DND-41 (cell line): Measurements from ENCODE around the gene DIS3L.
"Not testable (repeated sequence)": the region's sequence is repeated elsewhere in the genome, so short reads cannot be mapped to it uniquely, and the experiment has no call there.

Source experiments
- ATAC-seq: fragments of 200-7000 bp; cut with Tn5 transposase; 3 replicates; pipeline ENCODE4 v1.9.1; 2021; ENCODE audit warnings: low read depth; ENCODE audit not compliant: insufficient read depth
- DNase-seq: peaks from one replicate; pipeline ENCODE4 v3.0.0-alpha.2; 2020
- H2AFZ ChIP-seq: 2 replicates; pipeline ENCODE4 v1.6.0; 2012; ENCODE audit warnings: low read depth, low read length
- H3K27ac ChIP-seq: 2 replicates; pipeline ENCODE4 v1.5.1; 2012; ENCODE audit warnings: low read length, inconsistent platforms
- H3K27me3 ChIP-seq: fragments of 200-600 bp; sonication (generic); 2 replicates; pipeline ENCODE4 v1.6.0; 2012; ENCODE audit warnings: low read length, mild to moderate bottlenecking, inconsistent platforms; ENCODE audit not compliant: insufficient read depth, poor library complexity
- H3K36me3 ChIP-seq: 2 replicates; pipeline ENCODE4 v1.5.1; 2012; ENCODE audit warnings: low read length, inconsistent platforms; ENCODE audit not compliant: insufficient read depth
- H3K4me1 ChIP-seq: 2 replicates; pipeline ENCODE4 v1.5.1; 2012; ENCODE audit warnings: mild to moderate bottlenecking, low read length; ENCODE audit not compliant: insufficient read depth
- H3K4me2 ChIP-seq: 2 replicates; pipeline ENCODE4 v1.6.0; 2012; ENCODE audit warnings: mild to moderate bottlenecking, moderate library complexity, low read length, inconsistent platforms; ENCODE audit not compliant: insufficient read depth
- H3K4me3 ChIP-seq, 2 experiments: fragments of 200-600 bp in 1 of 2; shearing (Covaris generic) in 1 of 2; 2 replicates each; pipeline ENCODE4 v1.5.1; 2012 to 2016; ENCODE audit warnings: inconsistent platforms in 2 of 2, low read length in 2 of 2, mild to moderate bottlenecking in 2 of 2, low read depth in 1 of 2, moderate library complexity in 1 of 2
- H3K79me2 ChIP-seq: 2 replicates; pipeline ENCODE4 v1.6.0; 2012; ENCODE audit warnings: low read length, inconsistent platforms; ENCODE audit not compliant: insufficient read depth
- H3K9ac ChIP-seq: 2 replicates; pipeline ENCODE4 v1.6.0; 2012; ENCODE audit warnings: low read depth, mild to moderate bottlenecking, inconsistent platforms, low read length, moderate library complexity
- H3K9me3 ChIP-seq: 2 replicates; pipeline ENCODE4 v1.5.1; 2012; ENCODE audit warnings: low read length, moderate library complexity, mild to moderate bottlenecking, inconsistent platforms; ENCODE audit not compliant: insufficient read depth, severe bottlenecking
- H4K20me1 ChIP-seq: 2 replicates; pipeline ENCODE4 v1.6.0; 2012; ENCODE audit warnings: low read length; ENCODE audit not compliant: insufficient read depth
- CTCF ChIP-seq: IDR thresholded peaks from 2 replicates; pipeline ENCODE4 v1.5.1; 2012; ENCODE audit warnings: borderline replicate concordance, low read length, moderate library complexity, mild to moderate bottlenecking; ENCODE audit not compliant: poor library complexity, severe bottlenecking; ENCODE audit errors: extremely low read depth
- EZH2 ChIP-seq: IDR thresholded peaks from 3 replicates; pipeline ENCODE4 v1.6.1; 2012; ENCODE audit warnings: borderline replicate concordance, low read depth, mild to moderate bottlenecking, moderate library complexity, low read length, inconsistent platforms; ENCODE audit not compliant: severe bottlenecking

DIS3L gene

GRCh38 chr15:66302489-66303278 lies 9.3 kb downstream of the DIS3L start:
- no peak overlapping the region for H3K4me3 ChIP-seq
- no peak overlapping the region for H3K4me2 ChIP-seq
- TF ChIP-seq CTCF (no peak), EZH2 (no peak)
- H3K4me1 ChIP-seq, result 0 out of 2 replicates have a peak, but pooled peaks cover under 1% of the 10 kb centered on the region
- H3K9ac ChIP-seq, result no peak overlapping the region
- no peak for ATAC-seq
- DNase-seq, result no peak
- peaks cover 15% of the 10 kb centered on the region; the same call in 1 of the 2 replicates for H3K79me2 ChIP-seq
- peaks cover 4% of the 10 kb centered on the region; the same call in 1 of the 2 replicates for H4K20me1 ChIP-seq
- H3K36me3 ChIP-seq, result peaks cover 54% of the 10 kb centered on the region
- no peaks in the 10 kb centered on the region for H3K9me3 ChIP-seq
- H3K27me3 ChIP-seq, result no peaks in the 10 kb centered on the region
- H3K27ac ChIP-seq, result no peak overlapping the region
- H2AFZ ChIP-seq, result no peak overlapping the region

- ATAC-seq, H3K4me3 ChIP-seq, H3K27ac ChIP-seq, H2AFZ ChIP-seq, H3K27me3 ChIP-seq, H3K9ac ChIP-seq, DNase-seq, H3K4me1 ChIP-seq, H3K9me3 ChIP-seq, H3K79me2 ChIP-seq, H4K20me1 ChIP-seq, H3K4me2 ChIP-seq: not testable (repeated sequence)
- peaks cover 56% of the 10 kb centered on the region for H3K36me3 ChIP-seq
Measured at GRCh38 chr15:66304425-66304824, 11.1 kb downstream of the DIS3L start.

- Histone ChIP-seq H3K36me3 (peaks cover 72% of the 10 kb centered on the region), H4K20me1 (no peaks in the 10 kb centered on the region), H3K4me3 (no peak overlapping the region), H3K27ac (no peak overlapping the region), H3K9me3 (no peaks in the 10 kb centered on the region), H3K9ac (no peak overlapping the region), H2AFZ (no peak overlapping the region), H3K4me1 (no peaks in the 10 kb centered on the region), H3K27me3 (no peaks in the 10 kb centered on the region), H3K79me2 (peaks cover 2% of the 10 kb centered on the region; the same call in 1 of the 2 replicates), H3K4me2 (no peak overlapping the region)
- no peak for DNase-seq
- ATAC-seq, result no peak
- TF ChIP-seq EZH2 (no peak), CTCF (no peak)
Measured at GRCh38 chr15:66306381-66306780, 13.0 kb downstream of the DIS3L start.

- Histone ChIP-seq H2AFZ (no peak overlapping the region), H3K79me2 (no peaks in the 10 kb centered on the region), H3K4me1 (no peaks in the 10 kb centered on the region), H3K27ac (no peak overlapping the region), H3K4me2 (no peak overlapping the region), H3K9ac (no peak overlapping the region), H3K27me3 (no peaks in the 10 kb centered on the region), H3K4me3 (no peak overlapping the region), H3K36me3 (peaks cover 69% of the 10 kb centered on the region), H3K9me3 (no peaks in the 10 kb centered on the region), H4K20me1 (no peaks in the 10 kb centered on the region)
- no peak for ATAC-seq
- TF ChIP-seq EZH2 (no peak), CTCF (no peak)
- DNase-seq, result no peak
Measured at GRCh38 chr15:66308531-66308930, 15.2 kb downstream of the DIS3L start.
